Upper lobe of left lung (tissue), 6 donors: ENCODE measurements around the gene TGIF1. TPM values are rescaled to one million over a fixed set of nuclear protein-coding genes. Genes with fewer than 3 reads are reported as not detected.

ENCODE experiments used
- ATAC-seq, 2 donors: fragments of 200-7000 bp; cut with Tn5 transposase; one replicate each; pipeline ENCODE4 v1.9.1; 2022; ENCODE audit warnings: mild to moderate bottlenecking in 2 of 2, moderate library complexity in 2 of 2; ENCODE audit not compliant: low FRiP score in 2 of 2
- DNase-seq, 2 donors: peaks; one replicate each; pipeline ENCODE4 v3.0.0-alpha.2; 2019 to 2020
- H3K27ac ChIP-seq, 4 donors: fragments of 200-600 bp; sonication (generic); one replicate each; pipeline ENCODE4 v1.5.1; 2016 to 2019
- H3K27me3 ChIP-seq, 4 donors: fragments of 200-600 bp; sonication (generic); one replicate each; pipeline ENCODE4 v1.5.1; 2017 to 2019
- H3K36me3 ChIP-seq, 4 donors: fragments of 200-600 bp; sonication (generic); one replicate each; pipeline ENCODE4 v1.5.1; 2016 to 2019
- H3K4me1 ChIP-seq, 4 donors: fragments of 200-600 bp; sonication (generic); one replicate each; pipeline ENCODE4 v1.5.1; 2018 to 2019
- H3K4me3 ChIP-seq, 4 donors: fragments of 200-600 bp; sonication (generic); one replicate each; pipeline ENCODE4 v1.5.1; 2017 to 2019; ENCODE audit warnings: mild to moderate bottlenecking in 2 of 4, moderate library complexity in 1 of 4
- H3K9me3 ChIP-seq, 4 donors: fragments of 200-600 bp; sonication (generic); one replicate each; pipeline ENCODE4 v1.5.1; 2018 to 2019
- CTCF ChIP-seq, 6 experiments: fragments of 450-650 bp in 4 of 6; fragments of 200-600 bp in 2 of 6; sonication (generic) in 2 of 6; IDR thresholded peaks; one replicate each; pipeline ENCODE4 v1.5.1; 2016 to 2019; ENCODE audit warnings: antibody characterized with exemption in 6 of 6
- EP300 ChIP-seq, 4 donors: sonication (generic); formaldehyde crosslinking; IDR thresholded peaks; one replicate each; pipeline ENCODE4 v1.5.1; 2017; ENCODE audit warnings: antibody characterized with exemption in 4 of 4, control low read depth in 2 of 4
- POLR2A ChIP-seq, 4 donors: fragments of 450-650 bp; IDR thresholded peaks; one replicate each; pipeline ENCODE4 v1.5.1; 2016 to 2017; ENCODE audit warnings: antibody characterized with exemption in 4 of 4, mild to moderate bottlenecking in 2 of 4
- POLR2AphosphoS5 ChIP-seq, 2 donors: sonication (generic); formaldehyde crosslinking; IDR thresholded peaks; one replicate each; pipeline ENCODE4 v1.5.1; 2017; ENCODE audit warnings: antibody characterized with exemption in 2 of 2
- WGBS, 2 donors: methylation state at CpG; one replicate each; pipeline ENCODE4 v1.1.5; 2017 to 2018; 5-methylcytosine and 5-hydroxymethylcytosine counted together
- total RNA-seq, 6 donors: library from RNA; depleted of rRNA in 4 of 6; stranded (reverse); fragments of >200 nt in 4 of 6; gene quantifications; one replicate each; pipeline versions ENCODE4 v1.1.0 to v1.2.1, GENCODE V29; 2016 to 2021
- donor health status: DM: no; HTN: no; CAD: no; lungs with moderate emphysema.
- donor health status: DM: no; HTN: yes; CAD: no; lungs with severe emphysema.

The TGIF1 gene
- total RNA-seq, 6 donors from 2014 or later, result 55.8 to 87.0 (median 64.8) TPM

- ATAC-seq, result no peak
- H3K4me1 ChIP-seq, result peaks cover 34 to 49% (median 45%) of the 10 kb centered on the region in 4 donors
- peak overlapping the region in 3 of 4 donors; percentile 8 to 45 (median 10) for H3K27ac ChIP-seq
- 62 to 64% methylated on average over 3 of the region's 3 CpGs for WGBS, 2 donors
- H3K27me3 ChIP-seq, result no peaks in the 10 kb centered on the region
- H3K9me3 ChIP-seq, result no peaks in the 10 kb centered on the region
- peaks cover 4 to 45% (median 14%) of the 10 kb centered on the region in 4 donors for H3K36me3 ChIP-seq
- no peak for TF ChIP-seq EP300 (IDR thresholded peaks at IDR 0.05)
- H3K4me3 ChIP-seq, result no peak overlapping the region
- no peak for DNase-seq
Measured at GRCh38 chr18:3458378-3458777, 8.4 kb downstream of the TGIF1 start.

GRCh38 chr18:3458952-3459853, 9.2 kb downstream of the TGIF1 start:
- Histone ChIP-seq H3K9me3 (no peaks in the 10 kb centered on the region), H3K4me1 (peaks cover 34 to 43% (median 38%) of the 10 kb centered on the region in 4 donors), H3K4me3 (no peak overlapping the region), H3K27me3 (no peaks in the 10 kb centered on the region), H3K27ac (peak overlapping the region in 3 of 4 donors; percentile 8 to 47 (median 10)), H3K36me3 (peaks cover 4 to 45% (median 14%) of the 10 kb centered on the region in 4 donors)
- no peak for ATAC-seq
- 82 to 90% methylated on average over 5 of the region's 5 CpGs for whole genome bisulfite sequencing, 2 donors
- no peak for DNase-seq
- no peak for TF ChIP-seq EP300 (IDR thresholded peaks at IDR 0.05)
- TF ChIP-seq POLR2A (IDR thresholded peaks at IDR 0.05), result no peak
- TF ChIP-seq CTCF (IDR thresholded peaks at IDR 0.05), result no peak
- TF ChIP-seq POLR2AphosphoS5 (IDR thresholded peaks at IDR 0.05), result no peak

- no peaks in the 10 kb centered on the region for H3K27me3 ChIP-seq
- no peak for ATAC-seq
- 94 to 98% methylated on average over 4 of the region's 4 CpGs for WGBS, 2 donors
Measured at GRCh38 chr18:3460823-3461398, 10.9 kb downstream of the TGIF1 start.

GRCh38 chr18:3461704-3462103, 11.7 kb downstream of the TGIF1 start:
- 96 to 97% methylated on average over 5 of the region's 5 CpGs for WGBS, 2 donors
- H3K27me3 ChIP-seq, result no peaks in the 10 kb centered on the region
- H3K4me1 ChIP-seq, result peaks cover 17 to 25% (median 21%) of the 10 kb centered on the region in 4 donors
- H3K36me3 ChIP-seq, result peaks cover 4 to 38% (median 11%) of the 10 kb centered on the region in 4 donors
- no peak overlapping the region for H3K4me3 ChIP-seq
- DNase-seq, result no peak
- no peak overlapping the region for H3K27ac ChIP-seq
- no peak for TF ChIP-seq POLR2AphosphoS5 (IDR thresholded peaks at IDR 0.05)
- TF ChIP-seq POLR2A (IDR thresholded peaks at IDR 0.05), result no peak
- TF ChIP-seq CTCF (IDR thresholded peaks at IDR 0.05), result no peak
- ATAC-seq, result no peak
- no peaks in the 10 kb centered on the region for H3K9me3 ChIP-seq

More at GRCh38 chr18:3460823-3461398, 10.9 kb downstream of the TGIF1 start:
- Histone ChIP-seq H3K9me3 (no peaks in the 10 kb centered on the region), H3K4me3 (no peak overlapping the region), H3K4me1 (peaks cover 22 to 29% (median 23%) of the 10 kb centered on the region in 4 donors), H3K36me3 (peaks cover 4 to 45% (median 14%) of the 10 kb centered on the region in 4 donors), H3K27ac (no peak overlapping the region)
- no peak for DNase-seq
- TF ChIP-seq POLR2A (IDR thresholded peaks at IDR 0.05) (no peak), EP300 (IDR thresholded peaks at IDR 0.05) (no peak), POLR2AphosphoS5 (IDR thresholded peaks at IDR 0.05) (no peak), CTCF (IDR thresholded peaks at IDR 0.05) (no peak)

- Histone ChIP-seq H3K4me3 (no peak overlapping the region), H3K4me1 (peaks cover 10 to 21% (median 18%) of the 10 kb centered on the region in 4 donors), H3K9me3 (no peaks in the 10 kb centered on the region), H3K27ac (no peak overlapping the region), H3K36me3 (peaks cover 0 to 25% (median 2%) of the 10 kb centered on the region in 4 donors), H3K27me3 (no peaks in the 10 kb centered on the region)
- TF ChIP-seq POLR2A (IDR thresholded peaks at IDR 0.05), result no peak
- TF ChIP-seq POLR2AphosphoS5 (IDR thresholded peaks at IDR 0.05), result no peak
- DNase-seq, result no peak
- no peak for ATAC-seq
- 67 to 84% methylated on average over 2 of the region's 2 CpGs for WGBS, 2 donors
Measured at GRCh38 chr18:3463051-3463450, 13.1 kb downstream of the TGIF1 start.
